ENCODE results near the gene C1QB.

Gene C1QB, protein sequence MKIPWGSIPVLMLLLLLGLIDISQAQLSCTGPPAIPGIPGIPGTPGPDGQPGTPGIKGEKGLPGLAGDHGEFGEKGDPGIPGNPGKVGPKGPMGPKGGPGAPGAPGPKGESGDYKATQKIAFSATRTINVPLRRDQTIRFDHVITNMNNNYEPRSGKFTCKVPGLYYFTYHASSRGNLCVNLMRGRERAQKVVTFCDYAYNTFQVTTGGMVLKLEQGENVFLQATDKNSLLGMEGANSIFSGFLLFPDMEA

DNA sequence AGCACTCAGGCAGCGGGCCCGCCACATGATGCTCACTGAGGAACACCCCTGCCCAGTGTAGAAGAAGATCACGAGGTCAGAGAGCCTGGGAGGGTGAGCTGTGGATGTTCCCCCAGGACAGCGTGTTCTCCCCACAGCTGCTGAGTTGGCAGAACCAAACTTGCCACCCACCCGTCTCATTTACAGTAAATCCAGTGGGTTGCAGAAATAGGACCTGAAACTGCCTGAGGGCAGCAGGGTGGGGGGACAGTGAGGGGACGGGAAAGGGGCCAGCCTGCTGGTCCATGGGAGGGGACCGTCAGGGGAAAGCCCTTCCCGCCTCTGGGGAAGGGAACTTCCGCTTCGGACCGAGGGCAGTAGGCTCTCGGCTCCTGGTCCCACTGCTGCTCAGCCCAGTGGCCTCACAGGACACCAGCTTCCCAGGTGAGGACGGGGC, at the start of gene C1QB:
Gene C1QB (plus strand): TSS at position 356 of the 436 bp plus-strand sequence. CDS start 6,227 bp downstream, outside the sequence.
- DNase-seq: no peak

DNA sequence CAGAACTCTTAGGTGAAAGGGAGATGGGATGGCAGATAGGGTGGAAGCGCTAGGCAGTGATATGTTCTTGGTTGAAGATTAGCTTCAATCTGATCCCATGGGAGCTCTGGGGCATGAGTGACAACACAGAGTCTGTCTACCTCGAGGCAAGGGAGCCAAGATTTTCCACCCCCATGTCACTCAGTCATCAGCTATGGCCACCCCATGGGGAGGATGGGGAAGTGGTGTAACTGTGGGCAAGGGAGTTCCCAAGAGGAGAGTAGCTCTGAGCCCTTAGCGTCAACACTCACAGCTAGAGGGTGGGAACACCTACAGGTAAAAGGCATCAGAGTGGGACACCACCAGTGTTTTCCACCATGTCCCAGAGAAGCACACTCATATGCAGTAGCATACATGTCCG, 46.9 kb upstream of the C1QB start:
- DNase-seq: no peak

DNA sequence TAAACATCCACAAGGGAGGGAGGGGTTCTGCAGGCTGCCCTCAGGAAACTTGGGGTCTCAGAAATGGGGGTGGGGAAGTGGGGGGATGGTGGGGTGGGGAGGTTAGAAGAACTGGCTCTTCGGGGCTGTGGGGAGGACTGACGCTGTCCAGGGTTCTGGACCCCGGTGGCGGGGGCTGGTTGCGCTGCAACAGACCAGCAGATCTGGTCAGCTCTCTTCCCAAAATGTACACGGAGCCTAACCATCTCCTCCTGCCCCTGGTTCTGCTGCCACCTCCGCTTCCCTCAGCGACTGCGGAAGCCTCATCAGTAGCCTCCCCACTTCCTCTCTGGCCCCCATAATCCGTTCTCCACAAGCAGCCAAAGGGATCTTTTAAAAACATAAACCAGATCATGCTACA, 45.9 kb upstream of the C1QB start:
- DNase-seq: no peak

DNA sequence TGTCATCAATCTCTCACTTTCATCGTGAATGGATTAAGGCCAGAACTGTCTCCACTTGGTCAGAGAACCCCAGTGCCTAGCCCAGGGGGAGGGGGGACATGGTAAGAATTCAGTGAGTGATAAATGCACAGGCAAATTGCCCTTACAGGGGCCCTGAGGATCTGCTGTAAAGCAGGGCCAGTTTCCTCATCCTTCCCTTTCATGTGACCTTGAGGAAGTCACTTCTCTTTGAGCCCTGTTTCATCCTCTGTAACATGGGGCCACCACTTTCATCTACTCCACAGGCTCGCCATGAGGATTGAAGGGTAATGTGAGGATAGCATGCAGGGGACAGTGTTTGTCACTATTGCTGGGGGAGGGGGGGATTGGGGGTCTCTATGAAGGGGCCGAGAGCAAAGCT, 44.7 kb upstream of the C1QB start:
- DNase-seq: no peak

DNA sequence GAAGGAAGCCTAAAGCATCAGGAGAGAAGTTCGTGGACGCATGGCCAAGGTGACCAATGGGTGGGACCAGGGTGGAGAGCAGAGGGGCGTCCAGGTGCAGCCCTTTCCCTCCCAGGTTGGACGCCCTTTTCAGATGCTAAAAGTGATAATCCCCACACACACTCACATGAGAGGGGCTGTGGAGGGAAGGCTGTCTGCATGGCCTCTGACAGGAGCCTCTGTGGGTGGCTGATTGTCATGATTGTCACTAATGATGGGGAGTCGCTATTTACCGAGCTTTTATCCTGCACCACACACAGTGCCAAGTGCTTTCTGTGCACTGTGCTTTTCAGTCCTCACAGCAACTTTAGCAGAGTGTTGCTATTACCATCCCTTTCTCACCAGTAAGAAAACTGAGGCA, 43.7 kb upstream of the C1QB start:
- no peak for DNase-seq

DNA sequence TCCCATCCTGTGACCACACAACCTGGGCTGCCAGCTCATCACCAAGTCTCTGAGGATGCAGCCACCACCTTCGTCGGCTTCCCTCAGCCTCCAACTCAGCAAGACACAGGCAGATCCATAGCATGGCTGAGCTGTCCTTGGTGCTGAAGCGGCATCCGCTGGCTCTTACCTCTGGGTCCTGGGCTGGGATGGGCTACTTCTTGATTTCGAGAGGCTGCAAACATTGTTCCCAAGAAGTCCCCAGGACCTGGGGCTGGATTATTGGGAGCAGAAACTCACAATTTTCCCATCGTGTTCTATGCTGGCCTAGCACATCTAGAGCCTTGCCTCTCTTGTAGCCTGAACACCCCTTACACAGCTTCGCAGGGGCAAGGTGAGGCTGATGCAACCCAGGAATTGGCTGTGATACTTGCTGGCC, 41.5 kb upstream of the C1QB start:
- no peak for DNase-seq

DNA sequence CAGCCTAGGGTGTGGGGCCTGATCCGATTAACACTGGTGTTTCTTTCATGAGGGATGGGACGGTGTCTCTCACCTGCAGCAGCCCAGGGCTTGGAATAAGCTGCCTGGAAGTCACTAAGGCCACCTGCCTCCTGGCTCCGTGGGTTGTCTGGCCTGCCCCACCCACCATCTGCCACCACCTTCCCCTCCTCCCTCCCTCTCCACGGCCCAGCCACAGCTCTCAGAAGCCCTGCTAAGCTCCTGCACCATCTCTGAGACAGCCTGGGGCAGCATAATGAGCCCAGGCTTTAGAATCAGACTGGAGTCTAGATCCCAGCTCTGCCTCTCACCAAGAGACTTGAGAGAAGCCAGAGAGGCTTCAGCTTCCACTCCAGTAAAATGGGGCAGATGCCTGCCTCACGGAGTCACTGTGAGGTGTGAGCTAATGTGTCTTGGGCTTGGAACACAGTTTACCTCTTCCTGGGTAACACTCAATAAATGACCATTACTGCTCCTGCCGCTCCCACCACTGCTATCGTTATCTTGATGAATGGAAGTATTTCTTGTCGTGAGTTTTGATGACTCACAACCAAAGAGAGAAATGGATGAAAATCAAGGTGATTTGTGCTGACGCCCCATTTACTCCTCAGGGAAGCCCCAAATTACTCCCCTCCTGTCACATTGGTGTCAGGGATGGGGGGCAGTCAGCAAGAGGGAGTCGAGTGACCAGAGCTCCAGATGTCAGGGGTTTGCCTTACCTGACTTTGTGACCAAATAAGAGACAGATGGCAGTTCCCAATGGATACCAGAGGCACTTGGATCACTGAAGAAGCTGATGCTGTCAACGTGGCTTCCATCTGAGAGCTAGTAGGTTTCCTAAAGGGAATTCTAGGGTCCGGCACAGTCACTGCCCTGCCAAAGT, 40.1 kb upstream of the C1QB start:
- no peak for DNase-seq

DNA sequence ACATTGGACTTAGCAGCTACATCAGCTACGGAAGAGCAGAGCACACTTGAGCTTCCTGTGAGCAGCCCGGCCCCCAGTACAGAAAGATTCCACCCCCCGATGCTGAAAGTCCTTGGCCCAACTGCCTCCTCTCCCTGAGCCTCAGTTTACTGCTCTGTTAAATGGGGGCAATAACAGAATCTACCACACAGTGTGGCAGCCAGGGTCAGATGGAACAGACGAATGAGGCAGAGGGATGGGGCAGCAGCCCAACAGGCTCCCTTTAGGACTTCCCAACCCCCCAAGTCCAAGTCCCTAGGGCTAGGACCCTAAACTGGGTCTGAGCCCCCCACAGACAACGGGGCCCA, 39.5 kb upstream of the C1QB start:
- no peak for DNase-seq

DNA sequence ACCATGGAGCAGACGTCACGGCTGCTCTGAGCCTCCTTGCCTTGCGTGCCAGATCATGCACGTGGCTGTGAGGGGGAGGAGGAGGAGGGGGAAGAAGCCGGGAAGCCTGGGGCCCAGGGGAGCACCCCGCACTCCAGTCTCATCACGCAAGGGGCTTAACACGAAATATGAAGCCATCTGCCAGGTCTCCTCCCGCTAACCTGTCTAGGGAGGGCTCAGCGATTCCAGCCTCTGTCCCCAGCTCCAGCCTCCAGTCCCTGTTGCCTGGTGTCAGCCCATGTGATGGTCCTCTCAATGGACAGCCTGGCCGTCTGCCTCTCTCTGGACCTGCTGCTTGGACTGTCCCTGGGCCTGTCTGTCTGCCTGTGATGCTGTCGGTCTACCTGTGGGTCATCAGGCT, 39.1 kb upstream of the C1QB start:
- no peak for DNase-seq

DNA sequence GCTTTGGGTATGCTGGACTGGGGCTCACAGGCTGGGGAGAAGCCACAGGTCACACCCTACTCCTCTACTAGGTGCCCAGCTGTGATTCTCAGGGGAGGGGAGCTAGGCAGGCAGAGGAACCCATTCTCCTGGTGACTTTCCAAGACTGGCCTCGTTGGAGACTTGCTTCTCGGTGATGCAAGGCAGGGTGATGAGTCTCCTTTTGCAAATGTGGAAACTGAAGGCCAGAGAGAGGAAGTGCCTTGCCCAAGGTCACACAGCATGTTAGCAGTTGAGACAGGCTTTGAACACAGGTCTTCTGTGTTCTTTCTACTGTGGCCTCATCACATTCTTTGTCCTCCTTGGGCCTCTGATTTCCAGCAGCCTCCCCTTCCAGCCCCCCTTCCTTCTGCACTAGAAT, 37.1 kb upstream of the C1QB start:
- no peak for DNase-seq

DNA sequence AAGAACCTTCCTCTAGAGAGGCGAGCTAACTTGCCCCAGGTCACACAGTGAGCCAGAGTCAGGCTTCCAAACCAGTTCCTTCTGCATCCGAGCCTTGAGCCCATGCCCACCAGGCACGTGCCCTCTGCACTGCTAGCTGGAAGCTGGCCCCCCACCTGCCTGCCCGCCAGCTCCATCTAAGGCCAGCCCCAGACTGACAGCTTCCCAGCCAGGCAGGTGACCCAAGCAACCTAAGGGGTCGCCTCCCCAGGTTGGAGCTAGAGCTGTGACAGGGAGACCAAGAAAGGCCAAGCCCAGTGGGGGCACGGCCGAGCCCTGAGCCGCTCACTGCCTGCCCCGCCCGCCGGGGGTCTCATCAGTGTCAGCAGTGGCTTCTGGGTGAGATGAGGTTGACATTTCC, 36.5 kb upstream of the C1QB start:
- no peak for DNase-seq

DNA sequence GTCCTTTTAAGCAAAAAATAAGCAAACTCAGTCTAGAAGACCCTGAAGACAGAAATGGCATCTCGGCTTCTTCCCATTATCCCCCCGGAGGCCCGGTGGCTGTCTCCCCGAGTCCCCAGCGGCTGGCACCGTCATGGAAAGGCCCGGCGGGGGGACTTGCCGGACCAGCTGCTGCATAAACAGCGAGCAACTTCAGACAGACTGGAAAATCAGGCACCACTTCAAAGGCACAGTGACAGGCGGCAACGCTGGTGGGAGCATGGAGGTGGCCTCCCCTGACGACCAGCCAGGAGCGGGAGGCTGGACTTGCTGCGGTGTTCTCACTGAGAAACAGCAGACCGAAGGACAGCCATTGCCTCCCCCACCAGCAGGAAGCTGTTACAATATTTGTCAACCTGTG, 35.0 kb upstream of the C1QB start:
- no peak for DNase-seq

DNA sequence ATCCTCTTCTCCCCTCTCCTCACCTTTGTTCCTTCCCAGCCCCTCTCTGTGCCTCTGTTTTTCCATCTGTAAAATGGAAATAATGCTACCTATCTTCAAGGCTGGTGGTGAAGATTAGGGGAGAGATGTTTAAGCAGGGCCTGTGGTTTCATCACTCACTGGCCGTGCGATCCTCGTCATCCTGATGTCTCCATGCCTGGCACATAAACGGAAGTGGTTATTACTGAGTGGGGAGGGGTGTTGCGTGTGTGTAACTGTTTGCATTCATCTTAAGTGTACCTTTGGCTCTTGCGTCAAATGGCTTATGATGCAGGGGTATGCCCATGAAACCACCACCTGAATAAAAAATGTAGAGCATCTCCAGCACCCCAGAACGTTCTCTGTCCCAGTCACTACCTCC, 33.8 kb upstream of the C1QB start:
- no peak for DNase-seq

DNA sequence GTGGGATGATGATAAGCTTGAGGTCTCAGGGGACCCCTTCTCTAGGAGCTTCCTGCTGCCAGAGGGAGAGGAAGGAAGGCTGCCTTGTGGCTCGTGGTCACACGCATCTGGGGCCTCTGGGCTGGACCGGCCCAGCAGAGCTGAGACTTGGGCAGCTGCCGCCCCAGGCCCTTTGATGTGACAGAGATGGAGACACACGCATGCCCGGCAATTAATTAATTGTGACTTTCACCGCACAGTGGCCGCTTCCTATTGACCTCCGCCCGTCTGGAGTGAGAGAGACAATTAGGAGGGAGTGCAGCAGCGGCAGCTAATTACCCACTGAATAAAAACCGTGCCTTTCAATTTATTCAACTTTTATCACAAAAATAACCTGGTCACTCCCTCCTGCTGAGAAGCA, 33.2 kb upstream of the C1QB start:
- no peak for DNase-seq

DNA sequence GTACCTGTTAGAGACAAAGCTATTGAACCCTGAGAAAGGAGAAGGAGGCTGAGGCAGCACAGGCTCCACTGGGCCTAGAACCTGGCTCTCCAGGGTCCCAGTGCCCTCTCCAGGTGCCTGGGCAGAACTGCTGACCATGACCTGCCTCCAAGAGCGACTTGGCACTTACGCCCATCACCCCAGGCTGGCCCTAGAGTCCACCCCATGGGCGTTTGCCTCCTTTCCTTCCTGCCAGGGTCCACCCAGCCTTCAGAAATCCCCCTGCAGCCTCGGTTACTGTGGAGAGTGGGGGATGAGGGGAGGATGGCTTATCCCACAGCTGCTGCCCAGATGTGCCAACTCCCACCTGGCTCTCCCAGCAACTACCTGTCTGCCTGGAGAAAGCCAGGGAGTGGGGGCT, 31.3 kb upstream of the C1QB start:
- DNase-seq: no peak

DNA sequence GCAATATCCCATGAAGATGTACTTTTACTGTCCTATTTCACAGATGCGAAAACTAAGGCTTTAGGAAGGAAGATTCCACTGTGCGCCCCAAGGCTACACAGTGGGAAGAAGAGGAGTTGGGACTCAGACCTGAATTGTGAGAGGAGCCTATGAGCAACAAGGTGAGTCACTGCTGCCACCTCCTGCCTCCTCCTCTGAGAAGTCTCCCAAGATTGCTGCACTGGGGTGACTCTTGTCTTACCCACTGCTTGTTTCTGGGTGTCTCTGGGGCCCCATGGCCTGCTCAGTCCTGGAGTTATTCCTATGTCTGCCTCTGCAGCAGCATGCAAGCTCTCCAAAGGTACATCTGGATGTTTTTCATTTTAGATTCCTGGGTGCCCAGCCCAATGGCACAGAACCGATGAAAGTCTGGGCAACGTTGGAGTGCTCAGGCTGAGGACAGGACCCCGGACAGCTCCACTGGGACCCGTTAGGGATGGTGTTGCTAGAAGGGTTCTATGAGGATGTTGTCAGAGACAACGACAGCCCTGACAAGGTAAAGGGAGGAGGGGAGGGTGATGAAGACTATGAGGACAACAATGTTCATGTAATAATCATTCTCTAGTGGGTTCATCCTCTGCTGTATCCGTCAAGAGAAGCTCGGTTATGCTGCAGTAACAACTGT, 27.6 kb upstream of the C1QB start:
- DNase-seq: no peak

DNA sequence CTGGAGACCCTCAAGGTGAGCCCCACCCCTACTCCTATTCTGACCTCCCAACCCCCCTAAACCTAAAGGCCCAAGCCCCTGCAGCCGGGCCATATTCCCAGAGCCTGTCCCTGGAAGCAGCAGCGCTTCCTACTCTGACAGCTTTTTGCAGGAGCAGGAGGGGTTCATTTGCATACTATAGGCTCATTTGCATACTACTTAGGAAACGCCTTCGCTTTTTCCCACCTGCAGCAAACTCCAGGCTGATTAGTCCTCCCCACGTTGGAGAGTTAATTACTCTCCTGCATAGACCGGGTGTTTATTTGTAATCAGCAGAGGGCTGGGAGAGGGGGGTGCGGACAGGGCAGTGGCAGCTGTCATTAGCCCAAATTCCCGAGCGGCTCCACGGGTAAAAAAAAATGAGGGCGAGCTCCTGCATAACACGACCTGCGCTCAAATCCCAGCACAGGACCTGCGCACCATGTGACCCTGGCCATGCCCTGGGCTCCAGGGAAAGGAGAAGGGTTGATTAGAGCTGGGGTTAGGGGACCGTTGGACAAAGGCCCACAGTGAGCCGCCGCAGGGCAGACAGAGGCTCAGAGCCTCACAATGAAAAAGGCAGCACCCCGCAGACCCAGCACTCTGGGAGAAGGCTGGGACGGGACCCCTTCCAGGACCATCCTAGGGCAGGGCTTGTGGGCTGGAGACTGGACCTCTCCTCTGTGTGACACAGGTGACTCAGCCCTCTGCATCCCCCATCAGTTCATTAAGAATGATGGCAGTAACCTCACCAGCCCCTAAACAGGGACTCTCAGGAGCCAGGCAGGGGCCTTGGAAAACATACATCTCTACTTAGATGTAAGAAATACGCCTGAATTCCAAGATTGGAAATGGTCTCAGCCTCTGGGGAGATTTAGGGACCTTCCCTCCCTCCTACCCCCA, 26.5 kb upstream of the C1QB start:
- no peak for DNase-seq

DNA sequence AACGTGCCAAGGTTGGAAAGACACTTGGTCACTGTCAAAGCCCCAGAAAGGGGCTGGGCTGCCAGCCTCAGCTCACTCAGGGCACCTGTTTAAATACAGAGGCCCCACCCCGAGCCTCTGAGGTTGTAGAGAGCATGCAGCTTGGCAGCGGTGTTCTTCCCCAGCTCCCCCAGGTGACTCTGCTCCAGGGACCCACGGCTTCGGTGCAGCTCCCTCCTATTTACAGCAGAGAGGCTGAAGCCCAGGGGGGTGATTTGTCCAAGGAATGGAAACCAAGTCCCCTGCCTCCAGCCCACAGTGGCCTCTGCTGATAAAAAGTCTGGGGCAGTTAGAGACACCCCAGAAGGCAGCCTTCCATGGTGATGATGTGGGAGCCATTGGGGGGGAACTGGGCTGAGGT, 25.7 kb upstream of the C1QB start:
- no peak for DNase-seq

DNA sequence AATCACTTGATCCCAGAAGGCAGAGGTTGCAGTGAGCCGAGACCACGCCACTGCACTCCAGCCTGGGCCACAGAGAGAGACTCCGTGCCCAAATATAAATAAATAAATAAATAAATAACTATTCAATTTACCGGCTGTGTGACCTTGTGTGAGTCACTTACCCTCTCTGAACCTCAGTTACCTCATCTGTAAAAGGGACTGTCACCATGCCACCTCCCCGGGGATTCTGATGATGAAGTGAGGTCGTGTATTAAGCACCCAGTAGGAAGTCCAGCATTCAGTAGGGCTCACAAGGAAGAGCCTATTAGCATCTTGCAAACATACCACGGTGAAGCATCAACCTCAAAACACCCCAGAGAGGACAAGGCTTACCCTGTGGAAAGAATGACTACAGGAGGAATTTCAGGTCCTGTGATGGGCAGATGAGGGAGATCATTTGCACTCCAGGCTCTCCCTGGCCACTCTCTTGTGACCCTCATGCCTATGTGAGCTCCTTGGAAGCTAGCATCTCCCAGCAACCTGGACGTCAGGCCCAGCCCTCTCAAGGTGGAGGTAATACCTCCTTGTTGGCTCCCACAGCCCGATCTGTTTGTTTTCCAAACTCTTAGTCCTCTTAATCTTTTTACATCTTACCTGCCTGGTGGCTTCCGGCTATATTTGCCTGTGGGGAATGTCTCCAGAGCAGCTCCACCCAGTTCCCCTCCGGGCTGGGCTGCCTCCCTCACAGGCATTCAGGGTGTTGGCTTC, 24.2 kb upstream of the C1QB start:
- DNase-seq: no peak

DNA sequence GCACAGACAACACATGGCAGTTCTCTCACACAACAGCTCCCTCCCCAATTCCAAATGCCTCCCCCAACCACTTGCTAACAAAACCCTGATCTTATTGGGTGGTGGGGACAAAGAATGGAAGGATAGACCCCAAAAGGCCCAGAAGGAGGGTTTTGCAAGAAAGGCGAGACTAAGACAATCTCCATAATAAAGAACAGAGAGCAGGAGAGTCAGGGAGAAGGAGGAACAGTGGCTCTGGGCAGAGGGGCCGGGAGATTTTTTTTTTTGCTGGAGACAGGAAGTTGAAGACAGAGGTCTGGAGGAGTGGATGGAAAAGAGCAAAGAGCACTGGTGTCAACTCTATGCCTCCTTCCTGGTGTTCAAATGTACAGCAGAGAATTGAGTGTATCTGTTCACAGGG, 23.1 kb upstream of the C1QB start:
- DNase-seq: no peak

DNA sequence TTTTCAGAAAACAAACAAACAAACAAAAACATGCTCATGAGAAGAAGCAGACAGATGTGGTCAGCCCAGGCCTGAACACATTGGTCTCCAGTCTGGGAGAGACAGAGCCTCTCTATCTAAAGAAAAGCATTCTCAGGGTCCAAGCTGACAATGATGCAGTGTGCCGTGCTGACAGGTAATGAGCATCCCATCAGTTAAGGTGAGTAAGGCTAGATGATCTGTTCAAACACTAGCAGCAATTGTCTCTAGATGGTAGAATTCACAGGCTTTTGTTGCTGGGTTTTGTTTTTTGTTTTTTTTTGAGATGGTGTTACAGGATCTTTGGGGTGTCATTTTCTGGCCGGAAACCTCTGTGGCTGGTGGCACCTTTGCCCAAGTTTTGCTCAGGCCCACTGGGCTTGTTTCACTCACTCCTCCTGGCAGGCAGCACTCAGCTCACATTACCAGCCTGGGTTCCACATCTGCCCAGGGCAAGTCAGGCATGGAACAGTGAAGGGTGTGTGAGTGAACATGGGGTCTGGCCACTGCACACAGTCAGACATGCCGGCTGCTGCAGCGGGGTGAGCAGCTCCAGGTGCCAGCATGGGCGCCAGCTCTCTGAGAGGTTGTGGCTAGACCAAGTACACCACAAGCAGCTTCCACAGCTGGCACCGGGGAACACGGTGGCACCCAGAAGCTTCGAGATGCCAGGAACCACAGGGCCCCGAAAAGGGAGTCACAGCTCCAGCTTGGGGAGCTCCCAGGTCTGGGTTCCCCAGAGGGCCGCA, 19.2 kb upstream of the C1QB start:
- no peak for DNase-seq

Measured in activated effector memory CD4-positive, alpha-beta T cell treated with anti-CD3 and anti-CD28 coated beads, Interleukin-2, amount 50 U/mL, for 16 hours (primary cell).